Psoas muscle (tissue), 8 donors: ENCODE results near the gene GPR148. TPM values are rescaled to one million over a fixed set of nuclear protein-coding genes. Genes with fewer than 3 reads are reported as not detected.

Experiments
- ATAC-seq, 4 donors: fragments of 200-7000 bp; cut with Tn5 transposase; one replicate each; pipeline ENCODE4 v1.9.1; 2020; ENCODE audit warnings: moderate library complexity in 3 of 4, mild to moderate bottlenecking in 2 of 4
- DNase-seq, 2 donors: peaks; one replicate each; pipeline ENCODE4 v3.0.0-alpha.2; 2020
- H3K27ac ChIP-seq: fragments of 200-600 bp; one replicate; pipeline ENCODE4 v1.8.0; 2022
- H3K27me3 ChIP-seq, 3 donors: fragments of 200-600 bp in 1 of 3; one replicate each; pipeline versions ENCODE4 v1.6.1 to v1.8.0; 2013 to 2022; ENCODE audit warnings: low read length in 2 of 3, mild to moderate bottlenecking in 2 of 3, moderate library complexity in 1 of 3; ENCODE audit not compliant: insufficient read depth in 3 of 3
- H3K36me3 ChIP-seq, 2 donors: fragments of 200-600 bp in 1 of 2; one replicate each; pipeline versions ENCODE4 v1.6.1 to v1.8.0; 2013 to 2022; ENCODE audit warnings: low read depth in 1 of 2, mild to moderate bottlenecking in 1 of 2, moderate library complexity in 1 of 2; ENCODE audit not compliant: insufficient read depth in 1 of 2
- H3K4me1 ChIP-seq: fragments of 200-600 bp; one replicate; pipeline ENCODE4 v1.8.0; 2022
- H3K4me3 ChIP-seq: fragments of 200-600 bp; one replicate; pipeline ENCODE4 v1.8.0; 2022; ENCODE audit warnings: mild to moderate bottlenecking
- H3K9me3 ChIP-seq: fragments of 200-600 bp; one replicate; pipeline ENCODE4 v1.8.0; 2022
- WGBS, 3 donors: extraction: QIAGEN DNeasy Blood & Tissue Kit; methylation state at CpG; one replicate each; pipeline versions ENCODE4 v1.1.6 to v1.1.7; 2013; 5-methylcytosine and 5-hydroxymethylcytosine counted together
- intact Hi-C, 2 donors: fragments of 100-400 bp; cut with DNase I; formaldehyde crosslinking; loops; one replicate each; pipeline versions ENCODE4 v1.11.0 to v1.14.2; 2022
- polyA plus RNA-seq, 3 donors: library from polyadenylated mRNA; stranded (reverse); fragments of 200-250 nt; gene quantifications; one replicate each; pipeline ENCODE4 v1.2.3, GENCODE V29; 2013
- total RNA-seq, 4 donors: library from RNA; stranded (reverse); fragmentation: NEBNext Ultra II Directional in 2 of 4; extraction: Animal tissue kit (Norgen Biotek cat#: 25700) in 2 of 4; gene quantifications; one replicate each; pipeline versions ENCODE4 v1.2.1 to v1.2.4, GENCODE V29; 2021 to 2023
- TF ChIP-seq, protein P1 (sequence below): fragments of 200-600 bp; IDR thresholded peaks from one replicate; pipeline ENCODE4 v1.8.0; 2022; ENCODE audit warnings: antibody characterized with exemption
- donor health status: healthy with polysubstance abuse.
- donor health status: DM: no; HTN: no; CAD: no; lungs with moderate emphysema.
- donor health status: Bipolar disorder and iron deficiency.
- donor health status: healthy.
- donor health status: DM: yes; HTN: yes; CAD: no.
- donor health status: DM: no; HTN: no; CAD: no.
- donor health status: DM: no; HTN: no; CAD: no.
- donor health status: DM: yes; HTN: yes; CAD: no.

The GPR148 gene
- total and polyA plus RNA-seq, 7 donors, result not detected

DNA sequence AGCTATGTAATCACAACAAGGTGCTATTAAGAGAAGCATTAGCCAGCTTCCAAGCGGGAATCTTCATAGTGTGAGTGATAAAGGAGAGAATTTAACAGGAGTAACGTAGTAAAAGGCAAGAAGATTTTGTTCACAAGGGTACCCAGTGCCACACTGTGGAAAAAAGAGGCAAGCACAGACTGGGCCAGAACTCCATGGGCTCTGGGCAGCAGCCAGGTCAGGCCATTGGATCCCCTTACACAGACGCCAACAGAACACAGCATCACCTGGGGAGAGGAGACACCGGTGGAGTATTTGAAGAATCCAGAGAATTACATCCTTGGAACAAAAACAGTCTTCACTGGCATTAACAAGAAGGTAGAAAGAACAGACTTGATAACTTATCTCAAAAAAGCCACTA, 47.7 kb downstream of the GPR148 start:
- peaks cover 0 to 6% (median 0%) of the 10 kb centered on the region in 3 donors for H3K27me3 ChIP-seq
- intact Hi-C loops, result no loop called here
- TF ChIP-seq, protein P1, sequence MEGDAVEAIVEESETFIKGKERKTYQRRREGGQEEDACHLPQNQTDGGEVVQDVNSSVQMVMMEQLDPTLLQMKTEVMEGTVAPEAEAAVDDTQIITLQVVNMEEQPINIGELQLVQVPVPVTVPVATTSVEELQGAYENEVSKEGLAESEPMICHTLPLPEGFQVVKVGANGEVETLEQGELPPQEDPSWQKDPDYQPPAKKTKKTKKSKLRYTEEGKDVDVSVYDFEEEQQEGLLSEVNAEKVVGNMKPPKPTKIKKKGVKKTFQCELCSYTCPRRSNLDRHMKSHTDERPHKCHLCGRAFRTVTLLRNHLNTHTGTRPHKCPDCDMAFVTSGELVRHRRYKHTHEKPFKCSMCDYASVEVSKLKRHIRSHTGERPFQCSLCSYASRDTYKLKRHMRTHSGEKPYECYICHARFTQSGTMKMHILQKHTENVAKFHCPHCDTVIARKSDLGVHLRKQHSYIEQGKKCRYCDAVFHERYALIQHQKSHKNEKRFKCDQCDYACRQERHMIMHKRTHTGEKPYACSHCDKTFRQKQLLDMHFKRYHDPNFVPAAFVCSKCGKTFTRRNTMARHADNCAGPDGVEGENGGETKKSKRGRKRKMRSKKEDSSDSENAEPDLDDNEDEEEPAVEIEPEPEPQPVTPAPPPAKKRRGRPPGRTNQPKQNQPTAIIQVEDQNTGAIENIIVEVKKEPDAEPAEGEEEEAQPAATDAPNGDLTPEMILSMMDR, result no peak
- ATAC-seq, result no peak
- H3K4me3 ChIP-seq, result no peak overlapping the region
- no peak overlapping the region for H3K27ac ChIP-seq
- H3K4me1 ChIP-seq, result no peaks in the 10 kb centered on the region
- no peaks in the 10 kb centered on the region for H3K9me3 ChIP-seq
- H3K36me3 ChIP-seq, result no peaks in the 10 kb centered on the region
- no peak for DNase-seq
- 34 to 40% (median 37%) methylated on average over 4 of the region's 4 CpGs for WGBS, 3 donors

DNA sequence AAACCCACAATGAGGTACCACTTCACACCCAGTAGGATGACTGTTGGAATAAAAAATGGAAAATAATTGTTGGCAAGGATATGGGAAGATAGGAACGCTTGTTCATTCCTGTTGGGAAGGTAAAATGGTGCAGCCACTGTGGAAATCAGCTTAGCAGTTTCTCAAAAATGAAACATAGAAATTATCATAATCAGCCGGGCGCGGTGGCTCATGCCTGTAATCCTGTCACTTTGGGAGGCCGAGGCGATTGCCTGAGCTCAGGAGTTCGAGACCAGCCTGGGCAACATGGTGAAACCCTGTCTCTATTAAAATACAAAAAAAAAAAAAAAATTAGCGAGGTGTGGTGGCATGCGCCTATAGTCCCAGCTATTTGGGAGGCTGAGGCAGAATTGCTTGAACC, 49.9 kb downstream of the GPR148 start:
- intact Hi-C loops, result no loop called here
- Histone ChIP-seq H3K27ac (no peak overlapping the region), H3K36me3 (no peaks in the 10 kb centered on the region), H3K4me1 (no peaks in the 10 kb centered on the region), H3K27me3 (peaks cover 0 to 10% (median 0%) of the 10 kb centered on the region in 3 donors), H3K9me3 (no peaks in the 10 kb centered on the region), H3K4me3 (no peak overlapping the region)
- ATAC-seq, result no peak
- TF ChIP-seq, protein P1, result no peak
- DNase-seq, result no peak
- 82 to 91% (median 91%) methylated on average over 9 of the region's 9 CpGs for WGBS, 3 donors

Other genes with a start within 250 kb of the GPR148 start
- not detected for gene POTEI, start 219.7 kb upstream of the GPR148 start, total RNA-seq
- gene POTEI, start 219.7 kb upstream of the GPR148 start, polyA plus RNA-seq, result not detected
- gene CFC1B, start 207.8 kb upstream of the GPR148 start, total RNA-seq, result not detected
- gene CFC1B, start 207.8 kb upstream of the GPR148 start, polyA plus RNA-seq, result not detected
- gene CFC1, start 129.5 kb upstream of the GPR148 start, total RNA-seq, result not detected
- gene CFC1, start 129.5 kb upstream of the GPR148 start, polyA plus RNA-seq, result not detected
- not detected for gene POTEJ, start 117.6 kb upstream of the GPR148 start, total RNA-seq
- not detected for gene POTEJ, start 117.6 kb upstream of the GPR148 start, polyA plus RNA-seq
- gene AMER3, start 26.5 kb downstream of the GPR148 start, total RNA-seq, result not detected
- gene AMER3, start 26.5 kb downstream of the GPR148 start, polyA plus RNA-seq, result not detected
- gene ARHGEF4, start 107.8 kb downstream of the GPR148 start, total RNA-seq, result 1 to 10 TPM; 2.6 to 6.9 (median 3.9) TPM
- gene ARHGEF4, start 107.8 kb downstream of the GPR148 start, polyA plus RNA-seq, result 1 to 10 TPM in 2 of 3 donors, under 1 TPM in 1; 0.63 to 4.7 (median 3.7) TPM